ENCODE results near the gene VILL. TPM values are rescaled to one million over a fixed set of nuclear protein-coding genes. Genes with fewer than 3 reads are reported as not detected.

The VILL gene
- 10 to 100 TPM; 11.5 to 13.7 TPM for total RNA-seq

- H3K27me3 ChIP-seq (replicated peaks; ENCODE audit: insufficient read depth): no peaks in the 10 kb centered on the region
- H3K36me3 ChIP-seq: no peaks in the 10 kb centered on the region
- H3K4me1 ChIP-seq (ENCODE audit: control insufficient read depth in 1 of 2, low read depth in 2 of 2): peaks cover 7 to 17% of the 10 kb centered on the region in 2 donors
- no peak for TF ChIP-seq CTCF (IDR thresholded peaks at IDR 0.05)
- DNase-seq (ENCODE audit: low spot score) (no peak), ATAC-seq (ENCODE audit: insufficient number of reproducible peaks, low FRiP score, low read depth) (no peak)
- H3K9me3 ChIP-seq: no peaks in the 10 kb centered on the region
- H3K27ac ChIP-seq: no peak within 1 kb of the TSS
- no peak within 1 kb of the TSS for H3K4me3 ChIP-seq
Measured at GRCh38 chr3:37990527-37990926, at the start of gene VILL. Gene VILL, plus strand, starts transcription at chr3:37990786. Its CDS starts 2,887 bp downstream, at chr3:37993673.

- no peaks in the 10 kb centered on the region for H3K27me3 ChIP-seq (replicated peaks; ENCODE audit: insufficient read depth)
- no peak for TF ChIP-seq CTCF (IDR thresholded peaks at IDR 0.05)
- peak overlapping the region in 1 of 2 donors; percentile 21 for H3K27ac ChIP-seq
- no peaks in the 10 kb centered on the region for H3K36me3 ChIP-seq
- H3K4me3 ChIP-seq: no peak overlapping the region
- peaks cover 39 to 73% of the 10 kb centered on the region in 2 donors for H3K4me1 ChIP-seq (ENCODE audit: control insufficient read depth in 1 of 2, low read depth in 2 of 2)
- no peak for DNase-seq (ENCODE audit: low spot score)
- no peak for ATAC-seq (ENCODE audit: insufficient number of reproducible peaks, low FRiP score, low read depth)
- H3K9me3 ChIP-seq: no peaks in the 10 kb centered on the region
Measured at GRCh38 chr3:37941608-37942508, 48.7 kb upstream of the VILL start.

- DNase-seq (ENCODE audit: low spot score) (no peak), ATAC-seq (ENCODE audit: insufficient number of reproducible peaks, low FRiP score, low read depth) (no peak)
- Histone ChIP-seq H3K4me1 (ENCODE audit: control insufficient read depth in 1 of 2, low read depth in 2 of 2) (peaks cover 37 to 68% of the 10 kb centered on the region in 2 donors), H3K4me3 (no peak overlapping the region), H3K27me3 (replicated peaks; ENCODE audit: insufficient read depth) (no peaks in the 10 kb centered on the region), H3K36me3 (no peaks in the 10 kb centered on the region), H3K27ac (no peak overlapping the region), H3K9me3 (no peaks in the 10 kb centered on the region)
- no peak for TF ChIP-seq CTCF (IDR thresholded peaks at IDR 0.05)
Measured at GRCh38 chr3:37942646-37943045, 47.9 kb upstream of the VILL start.

- Histone ChIP-seq H3K4me1 (ENCODE audit: control insufficient read depth in 1 of 2, low read depth in 2 of 2) (peaks cover 32 to 63% of the 10 kb centered on the region in 2 donors), H3K27ac (no peak overlapping the region)
Measured at GRCh38 chr3:37943126-37943525, 47.5 kb upstream of the VILL start.

More at GRCh38 chr3:37943126-37943525, 47.5 kb upstream of the VILL start:
- Histone ChIP-seq H3K9me3 (no peaks in the 10 kb centered on the region), H3K4me3 (no peak overlapping the region), H3K36me3 (no peaks in the 10 kb centered on the region), H3K27me3 (replicated peaks; ENCODE audit: insufficient read depth) (no peaks in the 10 kb centered on the region)
- DNase-seq (ENCODE audit: low spot score): no peak
- no peak for TF ChIP-seq CTCF (IDR thresholded peaks at IDR 0.05)
- no peak for ATAC-seq (ENCODE audit: insufficient number of reproducible peaks, low FRiP score, low read depth)
